ENCODE results near the gene ASB9. TPM values are rescaled to one million over a fixed set of nuclear protein-coding genes. Genes with fewer than 3 reads are reported as not detected.

The ASB9 gene
- total and polyA plus RNA-seq, 9 of the 15 experiments (the other 6 are each of a cell fraction or from before 2014, with no cell fraction given) = 0.27 to 1.7 (median 0.96) TPM

DNA sequence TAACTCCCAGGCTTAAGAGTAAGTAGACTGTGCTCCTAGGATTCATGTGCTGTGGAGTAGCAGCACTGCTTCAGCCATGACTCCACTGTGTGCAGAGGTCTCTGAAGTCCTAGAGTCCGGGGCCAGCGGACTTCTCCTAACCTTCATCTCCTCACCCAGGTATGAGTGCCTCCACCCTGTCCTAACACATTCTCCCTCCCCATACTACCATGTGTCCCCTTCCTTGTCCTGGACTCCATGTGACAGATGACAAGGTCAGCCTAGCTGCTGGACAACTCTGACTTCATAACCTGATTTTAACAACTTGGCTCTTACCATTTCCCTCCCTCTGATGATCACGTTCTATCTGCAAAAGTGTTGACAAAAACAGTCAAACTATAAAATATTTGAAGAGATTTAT lies 28.9 kb upstream of the ASB9 start:
- no TSS peak for BruUV-seq (replicated peaks)
- TF ChIP-seq ZNF165 (CRISPR knock-in tag; IDR thresholded peaks at IDR 0.05; ENCODE audit: borderline replicate concordance) (no peak), ATF1 (CRISPR knock-in tag; IDR thresholded peaks at IDR 0.05) (no peak), ATF1 (tag; IDR thresholded peaks at IDR 0.05) (no peak)
- TF ChIP-seq, protein P1, sequence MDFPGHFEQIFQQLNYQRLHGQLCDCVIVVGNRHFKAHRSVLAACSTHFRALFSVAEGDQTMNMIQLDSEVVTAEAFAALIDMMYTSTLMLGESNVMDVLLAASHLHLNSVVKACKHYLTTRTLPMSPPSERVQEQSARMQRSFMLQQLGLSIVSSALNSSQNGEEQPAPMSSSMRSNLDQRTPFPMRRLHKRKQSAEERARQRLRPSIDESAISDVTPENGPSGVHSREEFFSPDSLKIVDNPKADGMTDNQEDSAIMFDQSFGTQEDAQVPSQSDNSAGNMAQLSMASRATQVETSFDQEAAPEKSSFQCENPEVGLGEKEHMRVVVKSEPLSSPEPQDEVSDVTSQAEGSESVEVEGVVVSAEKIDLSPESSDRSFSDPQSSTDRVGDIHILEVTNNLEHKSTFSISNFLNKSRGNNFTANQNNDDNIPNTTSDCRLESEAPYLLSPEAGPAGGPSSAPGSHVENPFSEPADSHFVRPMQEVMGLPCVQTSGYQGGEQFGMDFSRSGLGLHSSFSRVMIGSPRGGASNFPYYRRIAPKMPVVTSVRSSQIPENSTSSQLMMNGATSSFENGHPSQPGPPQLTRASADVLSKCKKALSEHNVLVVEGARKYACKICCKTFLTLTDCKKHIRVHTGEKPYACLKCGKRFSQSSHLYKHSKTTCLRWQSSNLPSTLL (IDR thresholded peaks at IDR 0.05) = no peak
- TF ChIP-seq, protein P2, sequence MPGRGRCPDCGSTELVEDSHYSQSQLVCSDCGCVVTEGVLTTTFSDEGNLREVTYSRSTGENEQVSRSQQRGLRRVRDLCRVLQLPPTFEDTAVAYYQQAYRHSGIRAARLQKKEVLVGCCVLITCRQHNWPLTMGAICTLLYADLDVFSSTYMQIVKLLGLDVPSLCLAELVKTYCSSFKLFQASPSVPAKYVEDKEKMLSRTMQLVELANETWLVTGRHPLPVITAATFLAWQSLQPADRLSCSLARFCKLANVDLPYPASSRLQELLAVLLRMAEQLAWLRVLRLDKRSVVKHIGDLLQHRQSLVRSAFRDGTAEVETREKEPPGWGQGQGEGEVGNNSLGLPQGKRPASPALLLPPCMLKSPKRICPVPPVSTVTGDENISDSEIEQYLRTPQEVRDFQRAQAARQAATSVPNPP (IDR thresholded peaks at IDR 0.05; ENCODE audit: borderline replicate concordance, insufficient read depth, insufficient read length) = no peak
- ATAC-seq = no peak; the same call in 2 of the 3 replicates
- Histone ChIP-seq H3K79me2 (ENCODE audit: control insufficient read depth, insufficient read depth, low read length) (no peaks in the 10 kb centered on the region), H3K4me2 (ENCODE audit: insufficient read depth, low read length) (no peak overlapping the region), H3K4me1 (replicated peaks in 1 of 2; ENCODE audit: control insufficient read depth in 2 of 2, insufficient read depth in 2 of 2, low read length in 2 of 2) (no peaks in the 10 kb centered on the region; a peak in 1 of 5 replicates), H3K9me1 (ENCODE audit: control insufficient read depth, insufficient read depth, low read length) (no peaks in the 10 kb centered on the region), H3K9me3 (replicated peaks; ENCODE audit: control insufficient read depth, insufficient read depth, low read depth, low read length) (no peaks in the 10 kb centered on the region), H3K36me3 (ENCODE audit: control insufficient read depth, insufficient read depth, low read length) (no peaks in the 10 kb centered on the region), H3K27me3 (ENCODE audit: control insufficient read depth in 2 of 2, insufficient read depth in 2 of 2, low read length in 2 of 2) (no peaks in the 10 kb centered on the region; a peak in 2 of 5 replicates), H4K20me1 (replicated peaks; ENCODE audit: control insufficient read depth, insufficient read depth, low read length) (no peaks in the 10 kb centered on the region), H3K27ac (ENCODE audit: extremely low read depth, low read depth, low read length) (no peak overlapping the region), H3K9ac (ENCODE audit: insufficient read depth in 1 of 2, low read depth in 2 of 2, low read length in 2 of 2) (no peak overlapping the region), H3K4me3 (no peak overlapping the region), H2AFZ (ENCODE audit: low read depth, low read length) (no peak overlapping the region)
- in situ Hi-C loops (cut with MboI) (no loop called here), intact Hi-C loops (cut with micrococcal nuclease) (no loop called here)
- WGBS (ENCODE audit: insufficient coverage, low coverage, missing lambda C conversion rate) = 11% methylated on average over 3 of the region's 3 CpGs
- ChIA-PET POLR2A (no interaction called here), CTCF (ENCODE audit: low intra/inter-chr PET ratio) (interaction anchor here (0.6 kb wide), 1 partner anchor 560 kb away, joined by 3 read pairs; no protein-coding TSS in a partner anchor)
- DNase-seq (ENCODE audit: extremely low read depth in 1 of 4, low spot score in 3 of 4) = no peak
- no peak for FAIRE-seq

Data from K562 (cell line).